Measurements from ENCODE around the gene ZNF345.

Gene ZNF345

DNA sequence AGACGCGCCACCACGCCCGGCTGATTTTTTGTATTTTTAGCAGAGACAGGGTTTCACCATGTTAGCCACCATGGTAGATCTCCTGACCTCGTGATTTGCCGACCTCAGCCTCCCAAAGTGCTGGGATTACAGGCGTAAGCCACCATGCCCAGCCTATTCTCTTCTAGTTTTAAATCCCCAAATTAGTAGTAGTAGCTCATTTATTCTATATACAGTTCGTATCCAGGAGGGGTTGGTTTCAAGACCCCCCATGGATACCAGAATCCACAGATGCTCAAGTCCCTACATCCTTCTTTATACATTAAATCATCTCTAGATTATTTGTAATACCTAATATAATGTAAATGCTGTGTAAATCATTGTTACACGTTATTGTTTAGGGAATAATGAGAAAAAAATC is 67.4 kb downstream of the ZNF345 start:
- DNase-seq: no peak
